Tibial artery (tissue), 4 donors: ENCODE data around the gene TMEM41B.
"Not testable (repeated sequence)": the region's sequence is repeated elsewhere in the genome, so short reads cannot be mapped to it uniquely, and the experiment has no call there.

Experiments
- DNase-seq, 2 donors: peaks; one replicate each; pipeline ENCODE4 v3.0.0-alpha.2; 2019
- H3K27ac ChIP-seq, 2 donors: fragments of 200-600 bp; sonication (generic) in 1 of 2; 1 replicate in 1 of 2; 2 replicates in 1 of 2; pipeline ENCODE4 v1.5.1; 2018 to 2019; ENCODE audit warnings: mild to moderate bottlenecking in 1 of 2
- H3K27me3 ChIP-seq, 2 donors: fragments of 200-600 bp; sonication (generic) in 1 of 2; one replicate each; pipeline versions ENCODE4 v1.5.1 to v1.6.0; 2016 to 2019
- H3K36me3 ChIP-seq, 3 donors: fragments of 200-600 bp; sonication (generic) in 2 of 3; one replicate each; pipeline ENCODE4 v1.5.1; 2016 to 2019; ENCODE audit warnings: mild to moderate bottlenecking in 2 of 3
- H3K4me1 ChIP-seq, 4 donors: fragments of 200-600 bp; sonication (generic) in 2 of 4; 1 replicate in 3 of 4; 2 replicates in 1 of 4; pipeline ENCODE4 v1.5.1; 2016 to 2019
- H3K4me3 ChIP-seq, 2 donors: fragments of 200-600 bp; sonication (generic) in 1 of 2; 1 replicate in 1 of 2; 2 replicates in 1 of 2; pipeline ENCODE4 v1.5.1; 2018 to 2019; ENCODE audit warnings: mild to moderate bottlenecking in 2 of 2
- H3K9me3 ChIP-seq, 3 donors: fragments of 200-600 bp; sonication (generic) in 1 of 3; one replicate each; pipeline ENCODE4 v1.5.1; 2016 to 2019
- CTCF ChIP-seq, 2 experiments: fragments of 200-600 bp in 1 of 2; fragments of 450-650 bp in 1 of 2; IDR thresholded peaks; one replicate each; pipeline ENCODE4 v1.5.1; 2017 to 2019; ENCODE audit warnings: antibody characterized with exemption in 2 of 2, mild to moderate bottlenecking in 1 of 2, moderate library complexity in 1 of 2
- intact Hi-C: fragments of 100-400 bp; cut with DNase I; formaldehyde crosslinking; loops from one replicate; pipeline ENCODE4 v1.15.0; 2023; ENCODE audit warnings: low total_unique reads

TMEM41B gene

GRCh38 chr11:9265211-9266131 lies 48.9 kb downstream of the TMEM41B start, which contains the start of gene DENND5A:
Gene DENND5A, minus strand, starts transcription at chr11:9265350. Its CDS starts 281 bp downstream, at chr11:9265069.
- Histone ChIP-seq H3K4me1 (peaks cover 0 to 36% (median 8%) of the 10 kb centered on the region in 4 donors), H3K36me3 (no peaks in the 10 kb centered on the region), H3K4me3 (peak within 1 kb of the TSS; percentile 80 to 93), H3K9me3 (no peaks in the 10 kb centered on the region), H3K27me3 (no peaks in the 10 kb centered on the region), H3K27ac (peak within 1 kb of the TSS; percentile 93 to 98)
- no peak for TF ChIP-seq CTCF (IDR thresholded peaks at IDR 0.05)
- intact Hi-C loops: no loop called here
- DNase-seq: peak; percentile 81 to 91

- Histone ChIP-seq H3K4me3 (peak overlapping the region; percentile 80 to 93), H3K36me3 (no peaks in the 10 kb centered on the region), H3K9me3 (no peaks in the 10 kb centered on the region), H3K4me1 (peaks cover 0 to 45% (median 10%) of the 10 kb centered on the region in 4 donors), H3K27ac (peak overlapping the region; percentile 93 to 98), H3K27me3 (no peaks in the 10 kb centered on the region)
- intact Hi-C loops: no loop called here
- no peak for TF ChIP-seq CTCF (IDR thresholded peaks at IDR 0.05)
- peak; percentile 81 to 84 for DNase-seq
These were observed 49.8 kb downstream of the TMEM41B start for GRCh38 chr11:9264316-9265210.

- no peak for TF ChIP-seq CTCF (IDR thresholded peaks at IDR 0.05)
- Histone ChIP-seq H3K27me3 (no peaks in the 10 kb centered on the region), H3K4me1 (peaks cover 0 to 51% (median 10%) of the 10 kb centered on the region in 4 donors), H3K9me3 (no peaks in the 10 kb centered on the region), H3K4me3 (peak overlapping the region; percentile 80 to 93), H3K27ac (peak overlapping the region; percentile 93 to 98), H3K36me3 (no peaks in the 10 kb centered on the region)
- DNase-seq: no peak
- intact Hi-C loops: no loop called here
These were observed 50.5 kb downstream of the TMEM41B start for GRCh38 chr11:9263840-9264315.

DNA sequence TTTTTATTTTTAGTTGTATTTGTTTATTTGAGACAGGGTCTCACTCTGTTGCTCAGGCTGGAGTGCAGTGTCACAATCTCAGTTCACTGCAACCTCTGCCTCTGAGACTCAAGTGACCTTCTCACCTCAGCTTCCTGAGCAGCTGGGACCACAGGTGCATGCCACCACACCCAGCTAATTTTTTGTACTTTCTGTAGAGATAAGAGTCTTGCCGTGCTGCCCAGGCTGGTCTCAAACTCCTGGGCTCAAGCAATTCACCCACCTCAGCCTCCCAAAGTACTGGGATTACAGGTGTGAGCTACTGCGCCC lies 53.6 kb downstream of the TMEM41B start:
- H3K27me3 ChIP-seq, H3K36me3 ChIP-seq, H3K4me3 ChIP-seq, H3K9me3 ChIP-seq, intact Hi-C loops, H3K27ac ChIP-seq: not testable (repeated sequence)
- peak in 1 of 2 donors; percentile 4 for DNase-seq
- peaks cover 0 to 54% (median 8%) of the 10 kb centered on the region in 4 donors for H3K4me1 ChIP-seq

GRCh38 chr11:9259981-9260837 lies 54.2 kb downstream of the TMEM41B start:
- TF ChIP-seq CTCF (IDR thresholded peaks at IDR 0.05): no peak
- no peaks in the 10 kb centered on the region for H3K27me3 ChIP-seq
- H3K9me3 ChIP-seq: no peaks in the 10 kb centered on the region
- DNase-seq: no peak
- intact Hi-C loops: no loop called here
- peaks cover 0 to 50% (median 4%) of the 10 kb centered on the region in 4 donors for H3K4me1 ChIP-seq
- peaks cover 0 to 4% (median 0%) of the 10 kb centered on the region in 3 donors for H3K36me3 ChIP-seq
- no peak overlapping the region for H3K4me3 ChIP-seq
- no peak overlapping the region for H3K27ac ChIP-seq

DNA sequence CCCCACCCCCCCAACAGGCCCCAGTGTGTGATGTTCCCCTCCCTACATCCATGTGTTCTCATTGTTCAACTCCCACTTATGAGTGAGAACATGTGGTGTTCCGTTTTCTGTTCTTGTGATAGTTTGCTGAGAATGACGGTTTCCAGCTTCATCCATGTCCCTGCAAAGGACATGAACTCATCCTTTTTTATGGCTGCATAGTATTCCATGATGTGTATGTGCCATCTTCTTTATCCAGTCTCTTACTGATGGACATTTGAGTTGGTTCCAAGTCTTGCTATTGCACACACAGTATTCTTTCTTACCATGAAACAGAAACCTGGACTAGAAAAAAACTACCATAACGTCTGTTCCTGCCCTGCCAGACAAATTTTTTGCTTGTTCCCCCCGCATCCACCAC lies 56.1 kb downstream of the TMEM41B start:
- H3K4me1 ChIP-seq: peaks cover 0 to 52% (median 4%) of the 10 kb centered on the region in 4 donors
- H3K36me3 ChIP-seq, intact Hi-C loops, H3K27ac ChIP-seq, H3K9me3 ChIP-seq, H3K4me3 ChIP-seq, DNase-seq, H3K27me3 ChIP-seq: not testable (repeated sequence)
